WTC11 (cell line): ENCODE data around the gene STPG2. TPM values are rescaled to one million over a fixed set of nuclear protein-coding genes. Genes with fewer than 3 reads are reported as not detected.

Source experiments
- ATAC-seq: fragments of 200-7000 bp; cut with Tn5 transposase; 2 replicates; pipeline ENCODE4 v1.10.0; 2021; ENCODE audit warnings: mild to moderate bottlenecking, moderate library complexity
- CTCF ChIA-PET: fragments of 300-600 bp; sonication (Branson Sonifier 250); formaldehyde crosslinking; loops from one replicate; lab custom pipeline; 2021; ENCODE audit warnings: antibody characterized with exemption; lab: Charles Lee
- POLR2A ChIA-PET: fragments of 350-600 bp; sonication (Branson Sonifier 250); formaldehyde crosslinking; loops from one replicate; lab custom pipeline; 2021; ENCODE audit warnings: antibody characterized with exemption; lab: Charles Lee
- DNase-seq: peaks from one replicate; pipeline ENCODE4 v3.0.0; 2021; ENCODE audit warnings: low spot score
- H3K27ac Mint-ChIP-seq: 2 replicates; pipeline ENCODE4 v1.8.0; 2021; ENCODE audit warnings: mixed read lengths
- H3K27me3 Mint-ChIP-seq: 2 replicates; pipeline ENCODE4 v1.8.0; 2021; ENCODE audit warnings: low read depth, mild to moderate bottlenecking, moderate library complexity, mixed read lengths
- H3K36me3 Mint-ChIP-seq: 2 replicates; pipeline ENCODE4 v1.8.0; 2021; ENCODE audit warnings: mixed read lengths
- H3K4me1 Mint-ChIP-seq: 2 replicates; pipeline ENCODE4 v1.8.0; 2022; ENCODE audit warnings: mixed read lengths
- H3K4me3 Mint-ChIP-seq: 2 replicates; pipeline ENCODE4 v1.8.0; 2021; ENCODE audit warnings: mild to moderate bottlenecking, moderate library complexity, mixed read lengths
- H3K9me3 Mint-ChIP-seq: 2 replicates; pipeline ENCODE4 v1.8.0; 2021; ENCODE audit warnings: mixed read lengths
- ARID4B ChIP-seq: sonication (generic); formaldehyde crosslinking; IDR thresholded peaks from 2 replicates; pipeline ENCODE4 v1.8.0; 2023; ENCODE audit warnings: missing genetic modification reagents, mild to moderate bottlenecking, borderline replicate concordance
- ATF1 ChIP-seq: sonication (generic); formaldehyde crosslinking; IDR thresholded peaks from 2 replicates; pipeline ENCODE4 v1.8.1; 2023; ENCODE audit warnings: mild to moderate bottlenecking, moderate library complexity, missing genetic modification reagents
- E2F5 ChIP-seq: sonication (generic); formaldehyde crosslinking; IDR thresholded peaks from 2 replicates; pipeline ENCODE4 v1.8.1; 2022; ENCODE audit warnings: mild to moderate bottlenecking, moderate library complexity, missing genetic modification reagents
- ELF4 ChIP-seq: sonication (generic); formaldehyde crosslinking; IDR thresholded peaks from 2 replicates; pipeline ENCODE4 v1.8.1; 2022; ENCODE audit warnings: low read depth, mild to moderate bottlenecking, moderate library complexity, missing genetic modification reagents
- FOXP1 ChIP-seq: sonication (generic); formaldehyde crosslinking; IDR thresholded peaks from 2 replicates; pipeline ENCODE4 v1.8.0; 2022; ENCODE audit warnings: missing genetic modification reagents, mild to moderate bottlenecking, moderate library complexity, borderline replicate concordance
- HMGXB4 ChIP-seq: sonication (generic); formaldehyde crosslinking; IDR thresholded peaks from 2 replicates; pipeline ENCODE4 v1.8.1; 2023; ENCODE audit warnings: mild to moderate bottlenecking, moderate library complexity, missing genetic modification reagents
- OVOL2 ChIP-seq: fragments of 250-450 bp; sonication (Bioruptor Pico); IDR thresholded peaks from 2 replicates; pipeline ENCODE4 v1.9.0; 2021; ENCODE audit warnings: mild to moderate bottlenecking, borderline replicate concordance
- PRDM15 ChIP-seq: sonication (generic); formaldehyde crosslinking; IDR thresholded peaks from 2 replicates; pipeline ENCODE4 v1.8.0; 2022; ENCODE audit warnings: missing genetic modification reagents
- total RNA-seq: library from RNA; stranded (reverse); gene quantifications from 3 replicates; pipeline ENCODE4 v1.2.3, GENCODE V29; 2021
- TF ChIP-seq, protein P1 (sequence below): sonication (generic); formaldehyde crosslinking; IDR thresholded peaks from 2 replicates; pipeline ENCODE4 v1.8.1; 2023; ENCODE audit warnings: mild to moderate bottlenecking, missing genetic modification reagents
- TF ChIP-seq, protein P2 (sequence below): sonication (generic); formaldehyde crosslinking; IDR thresholded peaks from 2 replicates; pipeline ENCODE4 v1.8.0; 2022; ENCODE audit warnings: mild to moderate bottlenecking, missing genetic modification reagents

STPG2 gene
- total RNA-seq, 1 experiment from 2014 or later: 0.17 TPM

- TF ChIP-seq, protein P1, sequence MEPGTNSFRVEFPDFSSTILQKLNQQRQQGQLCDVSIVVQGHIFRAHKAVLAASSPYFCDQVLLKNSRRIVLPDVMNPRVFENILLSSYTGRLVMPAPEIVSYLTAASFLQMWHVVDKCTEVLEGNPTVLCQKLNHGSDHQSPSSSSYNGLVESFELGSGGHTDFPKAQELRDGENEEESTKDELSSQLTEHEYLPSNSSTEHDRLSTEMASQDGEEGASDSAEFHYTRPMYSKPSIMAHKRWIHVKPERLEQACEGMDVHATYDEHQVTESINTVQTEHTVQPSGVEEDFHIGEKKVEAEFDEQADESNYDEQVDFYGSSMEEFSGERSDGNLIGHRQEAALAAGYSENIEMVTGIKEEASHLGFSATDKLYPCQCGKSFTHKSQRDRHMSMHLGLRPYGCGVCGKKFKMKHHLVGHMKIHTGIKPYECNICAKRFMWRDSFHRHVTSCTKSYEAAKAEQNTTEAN (CRISPR knock-in tag): no peak
- no peak for TF ChIP-seq ELF4
Observed at GRCh38 chr4:98162696-98163095, 19.4 kb upstream of the STPG2 start (continued).

DNA sequence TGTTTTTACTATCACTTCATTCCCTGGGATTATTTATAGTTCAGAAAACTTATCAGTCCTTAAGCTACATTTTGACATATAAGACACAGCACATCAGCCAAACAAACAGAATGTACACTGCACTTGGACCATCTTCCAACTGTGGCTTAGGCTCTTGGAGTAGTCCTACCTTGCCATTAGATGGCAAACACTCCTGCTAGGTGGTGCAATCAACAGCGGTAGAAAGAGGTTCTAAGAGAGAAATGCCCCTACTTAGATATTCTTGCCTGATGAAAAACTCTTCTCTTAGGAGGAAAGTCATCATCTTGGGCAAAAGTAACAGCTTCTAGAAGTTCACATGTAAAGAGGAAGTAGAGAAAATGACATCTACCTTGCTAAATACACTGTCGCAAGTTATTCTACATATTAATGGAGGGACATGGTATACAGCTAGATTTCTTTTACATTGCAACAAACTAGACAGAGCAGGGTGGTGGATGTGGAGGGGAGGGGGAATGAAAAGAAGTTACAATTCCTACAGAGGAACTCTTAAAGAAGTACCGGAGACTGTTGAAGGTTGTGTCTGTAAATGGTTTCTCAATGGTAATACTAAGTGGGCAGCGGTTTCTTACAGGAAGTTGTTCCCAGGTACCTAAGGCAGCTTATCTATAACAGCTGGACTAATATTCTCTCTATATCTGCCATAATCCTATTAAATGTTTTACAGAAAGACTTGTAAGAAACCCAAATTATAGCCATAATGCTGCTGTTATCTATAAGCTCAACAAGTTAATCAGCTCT, 8.1 kb upstream of the STPG2 start:
- H3K27ac Mint-ChIP-seq: no peak overlapping the region
- H3K9me3 Mint-ChIP-seq: no peaks in the 10 kb centered on the region
- no peak overlapping the region for H3K4me3 Mint-ChIP-seq
- H3K36me3 Mint-ChIP-seq: no peaks in the 10 kb centered on the region
- H3K4me1 Mint-ChIP-seq: peaks cover 5% of the 10 kb centered on the region; the same call in 1 of the 2 replicates
- TF ChIP-seq PRDM15: no peak
- no peak for TF ChIP-seq HMGXB4
- TF ChIP-seq FOXP1 (CRISPR knock-in tag): no peak
- no peak for TF ChIP-seq ATF1
- no peak for TF ChIP-seq ARID4B (CRISPR knock-in tag)
- TF ChIP-seq OVOL2 (CRISPR knock-in tag): no peak
- no peak for TF ChIP-seq E2F5 (CRISPR knock-in tag)
- TF ChIP-seq, protein P2, sequence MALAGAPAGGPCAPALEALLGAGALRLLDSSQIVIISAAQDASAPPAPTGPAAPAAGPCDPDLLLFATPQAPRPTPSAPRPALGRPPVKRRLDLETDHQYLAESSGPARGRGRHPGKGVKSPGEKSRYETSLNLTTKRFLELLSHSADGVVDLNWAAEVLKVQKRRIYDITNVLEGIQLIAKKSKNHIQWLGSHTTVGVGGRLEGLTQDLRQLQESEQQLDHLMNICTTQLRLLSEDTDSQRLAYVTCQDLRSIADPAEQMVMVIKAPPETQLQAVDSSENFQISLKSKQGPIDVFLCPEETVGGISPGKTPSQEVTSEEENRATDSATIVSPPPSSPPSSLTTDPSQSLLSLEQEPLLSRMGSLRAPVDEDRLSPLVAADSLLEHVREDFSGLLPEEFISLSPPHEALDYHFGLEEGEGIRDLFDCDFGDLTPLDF: no peak
- TF ChIP-seq, all 79 proteins: peak for 0
- POLR2A ChIA-PET: no interaction called here
- peak; percentile 18; the same call in 1 of the 2 replicates for ATAC-seq
- CTCF ChIA-PET: interaction anchor here (0.8 kb wide), 1 partner anchor 317 kb away, joined by 3 read pairs; no protein-coding TSS in a partner anchor
- no peaks in the 10 kb centered on the region for H3K27me3 Mint-ChIP-seq
- no peak for DNase-seq
